Measurements from ENCODE around the gene PCBD1.

The PCBD1 gene

DNA sequence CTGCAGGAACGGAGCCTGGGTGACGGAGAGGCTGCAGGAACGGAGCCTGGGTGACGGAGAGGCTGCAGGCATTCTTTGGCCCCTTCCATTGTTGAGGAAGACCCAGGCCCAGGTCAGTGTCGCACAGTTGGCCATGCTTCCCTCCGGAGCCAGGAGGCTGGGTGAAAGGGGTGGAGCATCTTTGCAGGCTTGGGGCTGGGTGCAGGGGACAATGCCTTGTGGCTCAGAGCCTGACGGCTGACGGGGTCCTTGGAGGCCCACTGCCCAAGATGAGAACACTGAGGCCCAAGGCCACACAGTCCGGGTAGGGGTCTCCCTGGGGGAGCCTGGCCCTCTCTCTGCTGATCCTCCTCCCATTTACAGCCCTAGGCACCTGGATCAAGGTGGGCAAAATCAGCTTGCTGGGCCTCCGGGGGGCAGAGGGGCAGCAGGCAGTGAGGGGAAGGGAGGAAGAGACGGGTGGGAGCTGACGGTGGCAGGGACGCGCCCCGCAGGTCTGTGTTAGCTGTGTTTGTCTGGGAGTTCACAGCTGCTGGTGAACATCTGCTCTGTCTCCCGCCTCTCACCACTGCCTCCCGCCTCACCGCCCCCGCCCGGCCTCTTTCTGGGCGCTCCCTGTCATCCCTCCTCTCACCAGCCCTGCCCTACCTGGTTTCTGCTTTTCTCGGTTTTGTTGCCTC is 30.6 kb upstream of the PCBD1 start:
- in situ Hi-C loops (cut with MboI; ENCODE audit: low sequenced_read_pairs): no loop called here

DNA sequence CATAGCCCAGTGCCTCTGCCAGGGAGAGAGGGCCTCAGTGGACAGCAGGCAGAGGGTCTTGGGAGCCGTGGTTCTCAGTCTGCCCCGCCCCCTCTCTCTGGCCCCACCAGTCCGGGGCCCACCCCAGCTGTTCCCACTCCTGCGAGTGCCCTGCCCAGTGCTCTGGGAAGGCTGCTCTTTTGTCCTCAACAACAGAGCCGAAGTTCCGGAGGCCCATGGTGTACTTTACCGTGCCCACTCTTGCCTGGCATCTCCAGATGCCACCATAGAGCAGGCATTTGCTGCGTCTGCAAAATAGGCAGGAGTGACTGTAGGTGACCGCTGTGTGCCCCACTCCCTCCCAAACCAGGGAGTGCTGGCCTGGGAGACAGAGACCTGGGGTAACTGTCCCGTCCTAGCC is 29.3 kb upstream of the PCBD1 start:
- in situ Hi-C loops (cut with MboI; ENCODE audit: low sequenced_read_pairs): no loop called here

DNA sequence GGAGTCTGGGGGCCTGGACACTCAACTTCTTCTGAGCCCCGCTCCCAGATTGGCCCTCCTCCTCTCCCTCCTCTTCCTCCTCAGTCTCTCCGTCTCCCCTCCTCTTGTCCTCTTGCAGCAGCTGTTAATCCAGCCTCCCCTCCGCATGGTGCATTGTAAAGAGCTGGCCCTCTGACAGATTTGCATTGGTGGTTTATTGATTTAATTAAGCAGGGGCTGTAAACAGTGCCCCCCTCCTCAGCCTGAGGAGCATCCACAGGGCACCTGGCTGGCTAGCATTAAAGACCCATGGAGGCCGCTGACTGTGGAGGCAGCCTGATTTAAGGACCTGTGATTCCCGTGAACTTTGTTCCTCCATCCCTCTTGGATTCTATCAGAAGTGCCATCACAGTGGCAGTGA is 28.9 kb upstream of the PCBD1 start:
- in situ Hi-C loops (cut with MboI; ENCODE audit: low sequenced_read_pairs): no loop called here

DNA sequence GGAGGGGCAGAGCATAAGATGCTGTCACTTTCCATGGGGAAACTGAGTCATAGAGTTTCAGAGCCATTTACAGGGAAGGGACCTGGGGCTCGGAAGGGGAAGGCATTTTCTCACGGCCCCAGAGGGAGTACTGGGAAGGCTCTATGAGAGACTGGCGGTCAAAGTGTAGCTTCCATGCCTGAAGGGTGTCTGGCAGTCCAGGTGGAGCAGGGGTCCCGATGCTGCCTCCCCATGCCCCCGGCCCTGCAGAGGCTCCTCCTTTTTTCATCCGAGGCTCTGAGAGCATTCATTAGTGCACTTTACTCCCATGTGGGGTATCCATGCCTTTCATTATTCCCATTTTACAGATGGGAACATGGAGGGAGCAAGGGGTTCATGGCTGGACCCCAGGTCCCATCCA is 27.9 kb upstream of the PCBD1 start:
- in situ Hi-C loops (cut with MboI; ENCODE audit: low sequenced_read_pairs): no loop called here

DNA sequence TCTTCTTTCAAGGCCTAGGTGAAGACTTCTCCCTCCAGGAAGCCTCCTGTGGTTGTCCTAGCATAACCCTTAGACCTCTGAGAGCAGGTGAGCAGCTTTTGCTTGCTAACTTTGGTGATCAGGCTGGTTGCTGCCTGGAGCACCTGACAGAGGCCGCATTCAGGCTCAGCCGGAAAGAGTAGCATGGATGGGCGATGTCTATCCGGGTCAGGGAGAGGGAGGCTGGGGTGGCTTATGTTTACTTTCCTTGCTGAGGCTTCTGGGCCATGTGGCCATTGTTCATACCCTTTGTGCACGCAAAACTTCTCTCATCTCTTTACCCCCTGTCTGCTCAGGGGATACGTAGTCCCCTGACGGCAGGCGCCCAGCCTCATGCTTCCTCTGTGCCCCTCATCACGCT is 27.4 kb upstream of the PCBD1 start:
- in situ Hi-C loops (cut with MboI; ENCODE audit: low sequenced_read_pairs): no loop called here

DNA sequence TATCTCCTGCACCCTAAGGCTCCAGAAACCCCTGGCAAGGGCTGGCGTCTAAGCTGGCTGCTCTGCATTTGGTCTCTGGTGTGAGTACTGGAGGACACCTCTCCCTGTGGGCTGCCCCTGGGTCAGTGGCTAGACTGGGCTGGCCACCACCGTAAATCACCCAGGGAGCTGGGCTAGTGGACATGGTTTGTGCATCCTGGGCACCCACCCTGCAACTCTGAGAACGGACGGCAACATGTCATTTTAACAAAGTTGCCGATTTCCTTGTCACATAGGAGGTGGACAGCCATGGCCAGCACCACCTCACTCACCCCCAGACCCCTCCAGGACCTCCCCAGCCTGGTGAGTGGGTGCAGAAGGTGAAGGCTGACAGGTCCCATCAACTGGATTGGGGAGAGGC is 26.8 kb upstream of the PCBD1 start:
- in situ Hi-C loops (cut with MboI; ENCODE audit: low sequenced_read_pairs): no loop called here

DNA sequence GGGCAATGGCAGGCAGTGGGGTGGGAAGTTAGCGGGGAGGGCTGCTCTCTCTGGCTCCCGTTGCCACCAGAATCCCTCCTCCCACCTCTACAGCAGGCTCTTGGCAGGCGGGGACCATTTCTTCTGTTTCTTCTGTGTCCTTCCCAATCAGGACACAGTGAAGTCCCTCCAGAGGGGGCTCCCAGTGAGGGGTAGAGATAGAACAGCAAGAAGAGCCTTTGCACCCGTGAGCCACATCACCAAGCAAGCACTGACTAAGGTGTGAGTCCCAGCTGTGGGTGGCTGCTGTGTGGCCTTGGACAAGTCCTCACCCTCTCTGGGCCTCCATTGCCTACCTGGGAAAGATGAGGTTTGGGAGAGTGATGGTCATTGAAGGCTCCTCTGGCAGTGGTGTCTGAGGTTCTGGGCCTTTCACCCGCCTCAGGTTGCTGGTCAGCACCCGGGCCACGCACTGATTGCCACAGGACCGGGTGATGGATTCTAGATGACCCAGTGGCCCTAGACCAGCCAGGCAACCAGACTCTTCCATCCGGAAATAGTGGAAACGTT is 26.0 kb upstream of the PCBD1 start:
- in situ Hi-C loops (cut with MboI; ENCODE audit: low sequenced_read_pairs): no loop called here

DNA sequence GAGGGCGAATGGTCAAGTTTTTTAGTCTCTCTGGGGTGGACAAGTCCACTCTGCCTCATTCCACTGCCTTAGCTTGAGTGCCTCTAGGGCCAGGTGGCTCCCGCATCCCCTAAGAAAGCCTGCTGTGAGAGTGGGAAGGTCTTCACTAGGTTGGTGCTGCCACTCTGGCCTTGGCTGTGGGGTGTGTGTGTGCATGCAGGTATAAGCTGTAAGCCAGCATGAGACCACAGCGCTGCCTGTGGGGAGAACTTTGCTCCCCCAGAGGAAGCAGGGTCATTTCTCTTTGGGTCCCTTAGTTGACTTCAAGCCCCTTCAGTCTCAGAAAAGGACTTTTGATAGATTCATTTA is 25.5 kb upstream of the PCBD1 start:
- in situ Hi-C loops (cut with MboI; ENCODE audit: low sequenced_read_pairs): no loop called here

DNA sequence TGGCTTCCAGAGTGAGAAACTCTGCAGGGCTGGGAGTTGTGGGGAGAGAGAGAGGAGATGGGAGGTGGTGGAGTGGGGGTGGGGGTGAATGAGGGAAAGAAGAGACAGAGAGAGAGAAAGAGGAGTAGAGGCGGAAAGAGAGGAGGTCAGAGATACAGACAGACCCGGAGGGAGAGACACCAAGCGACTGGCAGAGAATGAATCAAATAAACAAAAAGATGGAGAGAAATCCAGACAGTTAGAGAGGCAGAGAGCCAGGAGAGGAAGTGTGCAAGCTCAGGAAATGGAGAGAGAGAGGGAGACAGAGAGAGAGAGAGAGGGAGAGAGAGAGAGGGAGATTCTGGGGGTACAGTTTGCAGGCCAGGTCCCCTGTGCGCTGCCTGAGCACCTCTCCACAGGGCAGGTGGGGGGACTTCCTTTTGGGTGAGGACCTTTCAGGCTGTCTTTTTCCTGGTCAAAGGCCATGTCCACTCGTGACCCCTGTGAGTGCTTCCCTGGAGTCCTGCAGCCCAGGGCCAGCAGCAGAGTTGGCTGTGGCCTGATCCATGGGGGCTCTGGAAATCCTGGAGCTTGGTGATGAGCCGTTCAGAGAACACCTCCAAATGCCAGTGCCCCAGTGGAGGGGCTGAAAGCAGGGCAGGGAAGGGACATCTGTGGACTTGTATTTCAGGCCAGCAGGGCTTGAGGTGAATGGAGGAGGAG is 25.0 kb upstream of the PCBD1 start:
- in situ Hi-C loops (cut with MboI; ENCODE audit: low sequenced_read_pairs): no loop called here

DNA sequence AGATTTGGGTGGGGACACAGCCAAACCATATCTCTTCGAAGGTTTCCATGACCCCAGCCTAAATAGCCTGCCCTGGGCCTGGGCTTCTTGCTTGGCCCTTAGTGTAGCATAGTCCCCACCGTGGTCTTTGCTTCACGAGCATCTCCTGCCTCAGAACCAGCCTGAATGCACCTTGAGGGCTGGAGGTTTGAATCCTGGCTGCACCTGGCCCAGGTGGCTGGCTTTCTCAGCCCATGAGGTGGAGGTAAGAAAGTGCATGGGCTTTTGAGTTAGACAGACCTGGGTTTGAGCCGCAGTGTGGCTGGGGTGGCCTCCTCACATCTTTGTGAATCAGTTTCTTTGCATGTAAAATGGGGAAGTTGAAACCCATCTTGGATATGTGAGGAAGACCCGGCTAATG is 24.2 kb upstream of the PCBD1 start:
- in situ Hi-C loops (cut with MboI; ENCODE audit: low sequenced_read_pairs): no loop called here

DNA sequence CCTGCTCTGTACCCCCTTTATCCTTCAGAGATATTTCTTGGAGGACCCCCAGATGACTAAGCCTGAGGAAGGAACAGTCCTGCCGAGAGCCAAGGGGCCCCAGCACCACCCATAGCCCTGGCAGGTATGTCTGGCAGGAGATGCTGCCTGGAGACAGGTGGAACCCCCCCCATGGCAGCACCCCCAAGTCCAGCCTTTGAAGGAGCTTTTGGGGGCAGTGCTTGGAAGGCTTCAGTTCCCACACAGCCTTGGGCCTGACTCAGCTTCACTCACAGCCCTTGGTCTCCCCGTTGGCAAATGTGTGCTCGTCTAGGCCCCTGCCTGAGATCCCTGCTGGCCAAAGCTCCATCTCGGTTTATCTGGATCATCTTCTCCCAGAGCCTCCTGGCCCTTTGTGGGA is 23.0 kb upstream of the PCBD1 start:
- in situ Hi-C loops (cut with MboI; ENCODE audit: low sequenced_read_pairs): no loop called here

DNA sequence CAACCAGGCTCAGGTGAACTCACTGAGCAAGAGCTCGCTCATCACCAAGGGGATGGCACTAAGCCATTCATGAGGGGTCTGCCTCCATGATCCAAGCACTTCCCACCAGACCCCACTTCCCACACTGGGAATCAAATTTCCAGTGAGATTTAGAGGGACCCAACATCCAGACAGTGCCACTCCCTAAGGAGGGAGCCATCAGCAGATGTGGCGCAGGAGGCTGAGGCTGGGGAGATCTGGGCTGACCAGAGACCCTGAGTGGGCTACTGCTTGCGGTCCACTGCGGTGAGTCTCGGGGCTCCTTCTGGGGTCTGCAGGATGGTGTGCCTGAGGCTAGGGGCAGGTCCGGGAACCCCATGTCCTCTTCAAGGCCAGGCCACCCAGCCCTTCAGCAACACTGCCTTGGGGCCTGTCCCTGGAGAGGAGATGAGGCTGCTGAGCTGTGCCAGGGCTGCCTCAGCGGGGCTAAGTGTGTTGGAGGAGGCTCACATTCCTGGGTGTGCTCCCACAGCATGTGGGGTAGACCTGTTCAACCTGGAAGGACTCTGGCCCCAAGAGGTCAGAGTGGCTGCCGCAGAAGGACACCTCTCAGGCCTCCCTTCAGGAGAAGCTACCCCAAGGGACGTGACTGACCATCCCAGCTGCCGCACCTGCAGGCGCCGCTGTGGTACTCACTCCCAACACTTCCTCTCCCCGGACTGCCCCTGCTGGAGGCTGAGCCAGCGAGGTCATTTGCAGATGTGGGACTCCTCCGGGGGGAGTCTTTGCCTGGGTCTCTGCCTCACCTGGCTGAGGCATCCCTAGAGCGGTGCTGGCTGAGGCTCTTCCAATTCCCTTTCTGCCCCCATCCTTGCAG is 22.3 kb upstream of the PCBD1 start:
- in situ Hi-C loops (cut with MboI; ENCODE audit: low sequenced_read_pairs): no loop called here

DNA sequence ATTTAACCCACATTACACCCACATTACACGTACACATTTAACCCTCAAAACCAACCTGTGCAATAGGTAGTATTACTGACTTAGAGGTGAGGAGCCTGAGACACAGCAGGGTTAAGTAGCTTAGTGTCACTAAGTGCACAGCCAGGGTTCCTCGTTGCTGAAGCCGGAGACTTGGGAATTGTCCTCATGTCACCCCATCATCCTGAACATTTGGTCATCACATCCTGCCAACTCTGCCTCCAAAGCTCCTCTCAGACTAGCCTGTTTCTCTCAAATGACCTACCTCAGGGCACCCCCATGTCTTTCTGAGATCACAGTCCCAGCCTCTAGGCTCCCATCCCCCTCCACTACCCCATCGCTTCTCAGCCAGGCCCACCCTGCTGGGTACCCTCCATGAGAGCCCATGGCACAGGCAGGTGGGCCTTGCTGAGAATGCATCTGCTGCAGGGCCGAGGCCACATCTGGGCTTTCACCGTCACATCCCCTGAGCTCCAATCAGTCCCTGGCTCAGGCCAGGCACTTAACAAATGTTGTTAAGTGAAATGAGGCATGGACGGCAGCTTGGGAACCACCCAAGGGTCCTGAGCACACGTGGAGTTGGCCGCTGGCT is 21.1 kb upstream of the PCBD1 start:
- in situ Hi-C loops (cut with MboI; ENCODE audit: low sequenced_read_pairs): loop anchor here (10.0 kb wide), 1 partner anchor 375 kb away; no protein-coding TSS in a partner anchor

DNA sequence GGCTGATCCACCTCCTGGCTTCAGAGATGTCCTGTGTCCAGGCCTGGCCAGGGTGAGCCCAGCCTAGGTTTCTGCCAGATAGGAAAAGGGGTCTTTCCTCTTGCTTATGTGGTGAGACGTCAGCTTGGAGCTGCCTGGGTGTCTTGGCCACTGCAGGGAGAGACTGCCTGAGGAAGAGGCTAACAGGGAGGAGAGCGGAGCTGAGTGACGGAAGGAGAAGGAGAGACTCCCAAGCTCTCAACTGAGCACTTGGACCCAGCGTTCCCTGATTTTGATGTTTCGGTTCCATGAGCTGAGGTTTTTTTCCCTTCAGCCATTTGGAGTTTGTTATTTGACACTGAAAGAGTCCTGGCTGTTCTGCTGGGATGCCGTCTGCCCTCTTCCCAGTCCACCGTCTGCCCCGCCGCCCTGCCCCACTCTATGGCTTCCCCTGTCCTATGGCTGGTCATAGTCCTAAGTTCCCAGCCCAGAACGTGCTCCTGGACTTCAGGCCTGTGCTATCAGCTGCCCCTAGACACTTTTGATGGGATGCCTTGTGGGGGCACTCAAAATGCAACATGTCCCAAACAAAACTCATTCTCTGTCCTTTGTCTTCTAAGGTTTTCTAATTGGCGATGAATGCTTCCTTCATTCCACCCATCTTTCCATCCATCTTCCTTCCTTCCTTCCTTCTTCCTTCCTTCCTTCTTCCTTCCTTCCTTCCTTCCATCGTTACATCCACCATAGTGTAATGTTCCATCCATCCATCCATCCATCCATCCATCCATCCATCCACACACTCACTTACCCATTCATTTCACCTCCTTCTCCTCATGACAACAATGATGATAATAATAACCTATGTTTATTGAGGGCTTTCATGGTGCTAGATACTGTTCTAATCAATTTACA is 20.3 kb upstream of the PCBD1 start:
- in situ Hi-C loops (cut with MboI; ENCODE audit: low sequenced_read_pairs): loop anchor here (10.0 kb wide), 1 partner anchor 376 kb away; no protein-coding TSS in a partner anchor

DNA sequence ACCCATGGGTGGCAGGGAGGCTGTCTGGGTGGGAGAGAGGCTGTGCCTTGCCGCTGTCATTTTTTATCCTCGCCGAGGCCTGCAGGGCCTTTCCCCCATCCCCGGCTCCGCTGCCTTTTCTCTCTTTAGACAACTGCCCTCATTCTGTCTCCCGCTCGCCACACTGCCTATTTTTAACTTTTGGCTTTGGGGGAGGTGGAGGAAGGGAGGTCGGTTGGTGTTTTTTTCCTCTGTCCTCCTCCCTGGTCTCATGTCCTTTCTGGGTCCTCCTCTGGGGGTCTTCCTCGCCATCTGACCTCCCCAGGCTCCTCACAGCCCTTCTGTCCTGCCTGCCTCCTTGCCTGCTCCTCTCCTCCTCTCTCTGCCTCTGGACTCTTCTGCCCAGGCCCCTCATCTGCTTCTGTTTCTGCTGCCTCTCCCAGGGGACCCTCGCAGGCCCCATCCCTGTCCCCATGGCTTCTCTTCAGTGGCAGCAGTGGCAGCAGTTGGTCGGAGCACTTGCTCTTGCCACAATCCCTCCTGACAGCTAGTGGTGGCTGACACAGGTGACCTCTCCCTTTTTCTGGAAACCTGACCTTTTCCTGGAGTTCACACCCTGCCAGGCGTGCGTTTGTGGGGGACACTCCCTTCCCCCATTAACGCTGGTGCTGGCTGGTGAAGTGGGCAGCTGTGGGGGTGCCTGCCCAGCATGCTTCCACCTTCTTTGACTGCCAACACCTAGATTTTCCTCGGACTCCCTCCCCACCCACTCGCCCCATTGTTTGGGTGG is 19.5 kb upstream of the PCBD1 start:
- in situ Hi-C loops (cut with MboI; ENCODE audit: low sequenced_read_pairs): loop anchor here (10.0 kb wide), 1 partner anchor 377 kb away; no protein-coding TSS in a partner anchor

DNA sequence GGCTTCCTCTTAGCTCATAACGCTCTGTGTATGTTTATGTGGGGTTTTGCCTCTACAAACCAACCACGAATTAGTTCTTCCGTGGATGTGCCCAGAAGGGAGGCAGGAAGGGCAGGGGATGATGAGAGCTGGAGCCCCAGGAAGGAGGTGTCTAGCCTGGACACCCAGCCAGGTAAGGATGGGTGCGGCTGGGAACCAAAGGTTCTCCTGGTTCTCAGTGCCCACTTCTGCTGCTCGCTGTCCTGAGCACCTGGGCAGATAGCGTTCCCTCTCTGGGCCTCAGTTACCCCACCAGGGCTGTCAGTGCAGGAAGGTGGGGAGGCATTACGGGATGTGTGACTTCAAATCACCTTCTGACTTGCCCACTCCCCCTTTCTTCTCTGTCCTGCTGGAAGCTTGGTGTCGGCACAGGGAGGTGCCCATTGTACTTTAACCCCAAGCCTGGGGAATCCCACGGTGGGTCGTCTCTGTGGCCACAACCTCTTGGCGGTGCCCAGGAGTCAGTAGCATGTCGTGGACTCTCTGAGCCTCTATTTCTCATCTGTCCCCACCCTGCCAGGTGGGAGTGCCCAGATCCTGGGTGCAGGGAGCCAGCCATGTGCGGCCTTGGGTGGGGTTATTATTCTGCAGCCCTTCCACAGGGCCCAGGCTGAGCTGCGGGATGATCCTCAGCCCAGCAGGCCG is 18.7 kb upstream of the PCBD1 start:
- in situ Hi-C loops (cut with MboI; ENCODE audit: low sequenced_read_pairs): loop anchor here (10.0 kb wide), 1 partner anchor 378 kb away; no protein-coding TSS in a partner anchor

DNA sequence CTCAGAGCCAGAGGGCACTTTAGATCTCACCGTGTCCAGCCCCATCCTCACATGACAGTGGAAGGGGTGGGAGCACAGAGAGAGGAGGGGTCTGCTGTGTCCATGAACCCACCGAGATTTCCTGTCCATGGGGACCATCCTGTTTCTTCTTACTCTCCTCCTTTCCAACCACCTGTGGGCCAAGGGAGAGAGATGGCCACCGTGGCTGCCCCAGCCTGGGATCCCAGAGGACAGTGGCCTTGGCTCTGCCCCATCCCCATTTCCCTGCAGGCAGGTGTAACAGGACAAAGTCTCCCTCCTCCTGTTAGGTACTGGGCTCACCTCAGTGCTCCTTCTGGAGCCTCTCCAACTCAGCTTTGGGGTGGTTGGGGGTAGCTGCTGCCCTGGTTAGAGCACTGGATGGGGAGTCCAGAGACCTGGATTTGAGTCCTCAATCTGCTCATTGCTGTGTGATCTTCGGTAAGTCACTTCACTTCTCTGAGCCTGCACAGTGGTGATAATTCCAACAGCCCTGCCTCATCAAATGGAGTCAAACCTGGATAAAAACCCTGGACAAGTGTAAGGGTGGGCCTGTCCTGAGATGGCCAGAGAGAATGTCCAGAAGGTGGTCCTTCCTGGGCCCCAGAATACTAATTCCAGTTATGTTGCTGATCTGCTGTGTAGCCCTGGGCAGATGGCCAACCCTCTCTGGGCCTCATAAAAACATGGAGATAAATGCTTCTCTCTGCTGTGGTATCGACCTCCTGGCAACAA is 17.8 kb upstream of the PCBD1 start:
- in situ Hi-C loops (cut with MboI; ENCODE audit: low sequenced_read_pairs): loop anchor here (10.0 kb wide), 1 partner anchor 379 kb away; no protein-coding TSS in a partner anchor

Measured in HL-60/S4 treated with retinoic acid at 250 ng/mL for 4 days and 3 days (cell line).